ENCODE data around the gene CDK19.
"Not testable (repeated sequence)": the region's sequence is repeated elsewhere in the genome, so short reads cannot be mapped to it uniquely, and the experiment has no call there.

CDK19 gene

DNA sequence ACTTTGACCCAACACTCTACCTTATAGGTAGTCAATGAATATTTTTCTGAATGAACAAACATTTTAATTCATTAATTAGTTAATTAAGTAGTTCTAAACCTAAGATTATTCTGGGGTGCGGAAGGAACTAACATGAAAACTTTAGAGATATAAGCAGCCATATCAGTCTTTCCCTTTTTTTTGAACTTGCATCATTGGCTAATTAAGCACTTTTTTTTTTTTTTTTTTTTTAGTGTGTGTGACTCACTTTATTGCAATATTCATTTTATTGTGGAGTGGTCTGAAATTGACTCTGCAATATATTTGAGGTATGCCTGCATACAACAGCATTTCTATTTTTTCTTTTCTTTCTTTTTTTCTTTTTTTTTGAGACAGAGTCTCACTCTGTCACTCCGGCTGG is 37.5 kb upstream of the CDK19 start:
- H4K91ac ChIP-seq (ENCODE audit: low read depth, low read length, poor library complexity), result no peak overlapping the region
- no peak overlapping the region for H4K8ac ChIP-seq (ENCODE audit: low read depth, low read length)
- no peak overlapping the region for H3K4ac ChIP-seq (ENCODE audit: low read length)
- H3K14ac ChIP-seq (ENCODE audit: low read length), result no peak overlapping the region
- no peak overlapping the region for H3K18ac ChIP-seq (ENCODE audit: low read length)
- H3K36me3 ChIP-seq (replicated peaks in 1 of 2; ENCODE audit: control insufficient read depth in 2 of 2, insufficient read depth in 2 of 2, low read length in 2 of 2), result no peaks in the 10 kb centered on the region
- H2BK5ac ChIP-seq (ENCODE audit: low read length), result no peak overlapping the region
- no peak overlapping the region for H3K9ac ChIP-seq (ENCODE audit: low read depth, low read length, poor library complexity)
- H2AFZ ChIP-seq (ENCODE audit: low read length), result no peak overlapping the region
- no peaks in the 10 kb centered on the region for H3K9me3 ChIP-seq (replicated peaks in 1 of 2; ENCODE audit: control insufficient read depth in 2 of 2, insufficient read depth in 1 of 2, low read depth in 1 of 2, low read length in 2 of 2)
- H3K4me1 ChIP-seq (ENCODE audit: control insufficient read depth in 2 of 2, insufficient read depth in 1 of 2, low read depth in 1 of 2, low read length in 2 of 2), result no peaks in the 10 kb centered on the region
- H2BK120ac ChIP-seq (ENCODE audit: low read depth, low read length), result no peak overlapping the region
- no peaks in the 10 kb centered on the region for H3K27me3 ChIP-seq (ENCODE audit: control insufficient read depth in 3 of 3, insufficient read depth in 3 of 3, low read depth in 1 of 3, low read length in 3 of 3)
- H3K4me2 ChIP-seq (ENCODE audit: insufficient read depth, low read length, poor library complexity, severe bottlenecking), result no peak overlapping the region
- WGBS, 2 donors (ENCODE audit: extremely low coverage in 2 of 2, insufficient read length in 2 of 2, insufficient replicate concordance in 1 of 2), result no CpG with 5 or more reads among the region's 2 CpGs
- H3K79me1 ChIP-seq (ENCODE audit: low read depth, low read length), result no peaks in the 10 kb centered on the region
- DNase-seq (ENCODE audit: low spot score), result no peak
- no peak overlapping the region for H3K27ac ChIP-seq (replicated peaks; ENCODE audit: low read length)
- no peak overlapping the region for H3K4me3 ChIP-seq (ENCODE audit: low read length in 2 of 2)
- H2AK5ac ChIP-seq (ENCODE audit: low read depth, low read length), result no peak overlapping the region
- H3K23ac ChIP-seq (ENCODE audit: low read depth, low read length, poor library complexity), result no peak overlapping the region
- no peak overlapping the region for H2BK15ac ChIP-seq (ENCODE audit: low read length)
- no peak overlapping the region for H2BK12ac ChIP-seq (ENCODE audit: low read length)

GRCh38 chr6:110849781-110850180 is 34.5 kb upstream of the CDK19 start:
- Histone ChIP-seq H3K23ac (ENCODE audit: low read depth, low read length, poor library complexity) (no peak overlapping the region), H3K4me1 (ENCODE audit: control insufficient read depth in 2 of 2, insufficient read depth in 1 of 2, low read depth in 1 of 2, low read length in 2 of 2) (no peaks in the 10 kb centered on the region), H2BK12ac (ENCODE audit: low read length) (no peak overlapping the region), H4K8ac (ENCODE audit: low read depth, low read length) (no peak overlapping the region), H3K27me3 (ENCODE audit: control insufficient read depth in 3 of 3, insufficient read depth in 3 of 3, low read depth in 1 of 3, low read length in 3 of 3) (no peaks in the 10 kb centered on the region), H4K91ac (ENCODE audit: low read depth, low read length, poor library complexity) (no peak overlapping the region), H3K9me3 (replicated peaks in 1 of 2; ENCODE audit: control insufficient read depth in 2 of 2, insufficient read depth in 1 of 2, low read depth in 1 of 2, low read length in 2 of 2) (no peaks in the 10 kb centered on the region), H3K4me3 (ENCODE audit: low read length in 2 of 2) (no peak overlapping the region), H3K4ac (ENCODE audit: low read length) (no peak overlapping the region), H2AK5ac (ENCODE audit: low read depth, low read length) (no peak overlapping the region), H2BK15ac (ENCODE audit: low read length) (no peak overlapping the region), H3K79me1 (ENCODE audit: low read depth, low read length) (no peaks in the 10 kb centered on the region), H3K9ac (ENCODE audit: low read depth, low read length, poor library complexity) (no peak overlapping the region), H2AFZ (ENCODE audit: low read length) (no peak overlapping the region), H3K4me2 (ENCODE audit: insufficient read depth, low read length, poor library complexity, severe bottlenecking) (no peak overlapping the region), H2BK120ac (ENCODE audit: low read depth, low read length) (no peak overlapping the region), H3K14ac (ENCODE audit: low read length) (no peak overlapping the region), H3K27ac (replicated peaks; ENCODE audit: low read length) (no peak overlapping the region), H2BK5ac (ENCODE audit: low read length) (no peak overlapping the region), H3K18ac (ENCODE audit: low read length) (no peak overlapping the region), H3K36me3 (replicated peaks in 1 of 2; ENCODE audit: control insufficient read depth in 2 of 2, insufficient read depth in 2 of 2, low read length in 2 of 2) (no peaks in the 10 kb centered on the region)
- 100% methylated on average over 1 of the region's 4 CpGs; no CpG with 5 or more reads in 1 of the 2 donors for WGBS, 2 donors (ENCODE audit: extremely low coverage in 2 of 2, insufficient read length in 2 of 2, insufficient replicate concordance in 1 of 2)
- DNase-seq (ENCODE audit: low spot score), result no peak

DNA sequence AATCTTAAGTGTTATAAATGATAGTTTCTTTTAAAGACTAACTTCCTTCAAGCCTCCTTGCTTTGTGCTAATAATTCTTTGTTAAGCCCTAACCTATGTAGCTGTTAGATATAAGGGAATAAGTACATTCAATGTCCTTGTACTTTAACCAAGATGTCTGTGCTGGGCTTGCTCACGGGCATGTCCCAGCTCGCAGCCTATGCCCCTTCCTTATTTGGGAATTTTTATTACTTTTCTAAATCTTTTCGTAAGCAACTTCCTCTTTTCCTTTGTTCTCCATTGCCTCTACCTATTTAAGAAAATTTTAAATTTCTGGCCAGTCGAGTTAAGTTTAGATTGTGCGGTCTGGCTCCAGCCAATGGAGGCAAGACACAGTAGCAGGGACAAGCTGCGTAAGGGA is 26.0 kb upstream of the CDK19 start:
- Histone ChIP-seq H3K4me3 (ENCODE audit: low read length in 2 of 2) (no peak overlapping the region), H2BK15ac (ENCODE audit: low read length) (no peak overlapping the region), H2BK120ac (ENCODE audit: low read depth, low read length) (no peak overlapping the region), H4K91ac (ENCODE audit: low read depth, low read length, poor library complexity) (no peak overlapping the region), H3K9me3 (replicated peaks in 1 of 2; ENCODE audit: control insufficient read depth in 2 of 2, insufficient read depth in 1 of 2, low read depth in 1 of 2, low read length in 2 of 2) (no peaks in the 10 kb centered on the region), H3K36me3 (replicated peaks in 1 of 2; ENCODE audit: control insufficient read depth in 2 of 2, insufficient read depth in 2 of 2, low read length in 2 of 2) (no peaks in the 10 kb centered on the region), H3K14ac (ENCODE audit: low read length) (no peak overlapping the region), H3K9ac (ENCODE audit: low read depth, low read length, poor library complexity) (no peak overlapping the region), H2AK5ac (ENCODE audit: low read depth, low read length) (no peak overlapping the region), H3K23ac (ENCODE audit: low read depth, low read length, poor library complexity) (no peak overlapping the region), H4K8ac (ENCODE audit: low read depth, low read length) (no peak overlapping the region), H3K27me3 (ENCODE audit: control insufficient read depth in 3 of 3, insufficient read depth in 3 of 3, low read depth in 1 of 3, low read length in 3 of 3) (no peaks in the 10 kb centered on the region), H3K79me1 (ENCODE audit: low read depth, low read length) (no peaks in the 10 kb centered on the region), H3K4ac (ENCODE audit: low read length) (no peak overlapping the region), H3K4me1 (ENCODE audit: control insufficient read depth in 2 of 2, insufficient read depth in 1 of 2, low read depth in 1 of 2, low read length in 2 of 2) (peaks cover 0 to 2% of the 10 kb centered on the region in 2 donors), H2BK12ac (ENCODE audit: low read length) (no peak overlapping the region), H3K4me2 (ENCODE audit: insufficient read depth, low read length, poor library complexity, severe bottlenecking) (no peak overlapping the region), H3K18ac (ENCODE audit: low read length) (no peak overlapping the region), H2BK5ac (ENCODE audit: low read length) (no peak overlapping the region), H2AFZ (ENCODE audit: low read length) (no peak overlapping the region), H3K27ac (replicated peaks; ENCODE audit: low read length) (no peak overlapping the region)
- no peak for DNase-seq (ENCODE audit: low spot score)
- WGBS, 2 donors (ENCODE audit: extremely low coverage in 2 of 2, insufficient read length in 2 of 2, insufficient replicate concordance in 1 of 2), result no CpG with 5 or more reads among the region's 6 CpGs

GRCh38 chr6:110835751-110836150 is 20.5 kb upstream of the CDK19 start:
- H2BK5ac ChIP-seq (ENCODE audit: low read length); H2BK120ac ChIP-seq (ENCODE audit: low read depth, low read length); H3K4me1 ChIP-seq (ENCODE audit: control insufficient read depth in 2 of 2, insufficient read depth in 1 of 2, low read depth in 1 of 2, low read length in 2 of 2); H3K4me3 ChIP-seq (ENCODE audit: low read length in 2 of 2); H3K4me2 ChIP-seq (ENCODE audit: insufficient read depth, low read length, poor library complexity, severe bottlenecking); H2BK12ac ChIP-seq (ENCODE audit: low read length); H2AK5ac ChIP-seq (ENCODE audit: low read depth, low read length); H4K91ac ChIP-seq (ENCODE audit: low read depth, low read length, poor library complexity); DNase-seq (ENCODE audit: low spot score); H4K8ac ChIP-seq (ENCODE audit: low read depth, low read length); H3K9me3 ChIP-seq (replicated peaks in 1 of 2; ENCODE audit: control insufficient read depth in 2 of 2, insufficient read depth in 1 of 2, low read depth in 1 of 2, low read length in 2 of 2); H2AFZ ChIP-seq (ENCODE audit: low read length); H3K79me1 ChIP-seq (ENCODE audit: low read depth, low read length); H3K27me3 ChIP-seq (ENCODE audit: control insufficient read depth in 3 of 3, insufficient read depth in 3 of 3, low read depth in 1 of 3, low read length in 3 of 3); H2BK15ac ChIP-seq (ENCODE audit: low read length); H3K14ac ChIP-seq (ENCODE audit: low read length); H3K18ac ChIP-seq (ENCODE audit: low read length); H3K9ac ChIP-seq (ENCODE audit: low read depth, low read length, poor library complexity); H3K4ac ChIP-seq (ENCODE audit: low read length); H3K23ac ChIP-seq (ENCODE audit: low read depth, low read length, poor library complexity); H3K27ac ChIP-seq (replicated peaks; ENCODE audit: low read length); H3K36me3 ChIP-seq (replicated peaks in 1 of 2; ENCODE audit: control insufficient read depth in 2 of 2, insufficient read depth in 2 of 2, low read length in 2 of 2): not testable (repeated sequence)
- WGBS, 2 donors (ENCODE audit: extremely low coverage in 2 of 2, insufficient read length in 2 of 2, insufficient replicate concordance in 1 of 2), result no CpG with 5 or more reads among the region's 5 CpGs

Measured in neuronal stem cell (in vitro differentiated cells).